Testis (tissue), 2 donors: ENCODE results near the gene CBFA2T3.

Experiments used
- POLR2A ChIP-seq: fragments of 450-650 bp; IDR thresholded peaks from one replicate; pipeline ENCODE4 v1.6.1; 2017; ENCODE audit warnings: antibody characterized with exemption, mild to moderate bottlenecking, moderate library complexity
- TF ChIP-seq, protein P1 (sequence below), 3 experiments: fragments of 450-650 bp in 2 of 3; fragments of 200-600 bp in 1 of 3; sonication (generic) in 1 of 3; IDR thresholded peaks; one replicate each; pipeline ENCODE4 v1.5.1; 2016 to 2019; ENCODE audit warnings: antibody characterized with exemption in 3 of 3, mild to moderate bottlenecking in 2 of 3, moderate library complexity in 1 of 3

DNA sequence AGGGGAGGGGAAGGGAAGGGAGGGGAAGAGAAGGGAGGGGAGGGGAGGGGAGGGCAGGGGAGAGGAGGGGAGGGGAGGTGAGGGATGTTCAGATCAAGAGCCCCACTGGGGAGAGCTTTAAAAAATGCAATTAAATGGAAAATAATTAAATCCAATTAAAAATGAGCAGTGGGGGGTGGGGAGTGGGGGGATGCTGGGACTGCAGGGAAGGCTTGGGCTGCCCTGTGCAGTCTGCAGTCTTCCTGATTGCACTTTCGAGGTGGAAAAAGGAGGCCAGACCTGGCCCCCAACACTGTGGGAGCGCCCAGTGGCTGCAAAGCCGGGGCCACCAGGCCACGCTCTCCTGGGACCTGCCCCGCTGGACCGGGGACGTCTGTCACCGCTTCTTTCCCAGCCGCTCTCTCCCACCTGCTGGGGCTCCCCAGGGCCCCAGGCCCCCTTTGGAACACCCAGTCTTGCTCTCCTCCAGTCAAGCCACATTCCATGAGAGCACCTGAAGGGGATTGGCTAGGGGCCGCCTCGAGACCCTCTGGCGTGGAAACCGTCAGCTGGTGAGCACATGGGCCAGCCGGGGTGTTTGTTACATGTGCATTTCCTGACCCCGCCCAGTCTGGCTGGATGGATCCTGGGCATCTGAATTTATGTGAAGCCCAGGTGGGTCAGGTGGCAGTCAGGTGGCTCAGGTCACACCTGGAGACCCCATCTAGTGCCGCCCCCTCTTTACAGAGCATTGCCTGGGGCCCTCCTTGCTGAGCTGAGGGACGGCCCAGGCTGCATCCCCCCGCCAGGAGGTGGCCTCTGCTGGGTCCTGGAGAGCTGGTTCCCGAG lies 37.6 kb upstream of the CBFA2T3 start:
- TF ChIP-seq, protein P1, sequence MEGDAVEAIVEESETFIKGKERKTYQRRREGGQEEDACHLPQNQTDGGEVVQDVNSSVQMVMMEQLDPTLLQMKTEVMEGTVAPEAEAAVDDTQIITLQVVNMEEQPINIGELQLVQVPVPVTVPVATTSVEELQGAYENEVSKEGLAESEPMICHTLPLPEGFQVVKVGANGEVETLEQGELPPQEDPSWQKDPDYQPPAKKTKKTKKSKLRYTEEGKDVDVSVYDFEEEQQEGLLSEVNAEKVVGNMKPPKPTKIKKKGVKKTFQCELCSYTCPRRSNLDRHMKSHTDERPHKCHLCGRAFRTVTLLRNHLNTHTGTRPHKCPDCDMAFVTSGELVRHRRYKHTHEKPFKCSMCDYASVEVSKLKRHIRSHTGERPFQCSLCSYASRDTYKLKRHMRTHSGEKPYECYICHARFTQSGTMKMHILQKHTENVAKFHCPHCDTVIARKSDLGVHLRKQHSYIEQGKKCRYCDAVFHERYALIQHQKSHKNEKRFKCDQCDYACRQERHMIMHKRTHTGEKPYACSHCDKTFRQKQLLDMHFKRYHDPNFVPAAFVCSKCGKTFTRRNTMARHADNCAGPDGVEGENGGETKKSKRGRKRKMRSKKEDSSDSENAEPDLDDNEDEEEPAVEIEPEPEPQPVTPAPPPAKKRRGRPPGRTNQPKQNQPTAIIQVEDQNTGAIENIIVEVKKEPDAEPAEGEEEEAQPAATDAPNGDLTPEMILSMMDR (IDR thresholded peaks at IDR 0.05), result no peak
- no peak for TF ChIP-seq POLR2A
